Measurements from ENCODE around the gene NRXN2.

The NRXN2 gene

GRCh38 chr11:64758330-64759079 lies 35.5 kb upstream of the NRXN2 start:
- DNase-seq, result no peak

DNA sequence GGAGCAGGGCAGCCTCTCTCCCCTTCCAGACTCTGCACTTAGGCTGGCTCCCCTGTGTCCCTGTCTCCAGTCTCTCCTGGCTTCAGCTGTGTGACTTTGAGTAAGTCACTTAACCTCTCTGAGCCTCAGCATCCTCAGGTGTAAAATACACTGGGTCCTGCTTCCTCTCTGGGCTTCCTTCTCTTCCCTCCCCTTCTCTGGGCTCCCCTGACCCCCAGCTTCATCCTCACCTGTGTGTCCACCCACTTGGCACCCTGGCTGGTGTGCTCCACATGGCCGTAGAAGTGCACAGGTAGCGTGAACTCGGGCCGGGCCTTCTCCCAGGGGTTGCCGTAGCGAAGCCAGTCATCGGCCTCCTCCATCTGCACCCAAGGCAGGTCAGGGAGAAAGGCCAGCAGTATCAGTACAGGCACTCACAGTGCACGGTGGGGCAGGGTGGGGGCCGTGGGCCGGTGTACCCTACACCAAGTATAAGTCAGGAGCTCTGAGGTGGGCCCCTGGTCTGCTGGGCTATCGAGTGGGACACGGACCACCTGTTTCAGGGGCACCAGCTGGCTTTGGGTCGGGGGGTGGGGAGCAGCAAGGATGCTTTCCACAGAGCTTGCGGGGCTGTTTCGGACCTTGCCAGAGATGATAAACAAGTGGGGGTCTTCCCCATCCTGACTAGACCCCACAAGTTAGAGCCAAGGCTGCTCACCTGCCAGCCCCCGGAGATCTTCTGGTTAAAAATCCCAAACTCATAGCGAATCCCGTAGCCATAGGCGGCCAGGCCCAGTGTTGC lies 34.7 kb upstream of the NRXN2 start:
- DNase-seq, result no peak

DNA sequence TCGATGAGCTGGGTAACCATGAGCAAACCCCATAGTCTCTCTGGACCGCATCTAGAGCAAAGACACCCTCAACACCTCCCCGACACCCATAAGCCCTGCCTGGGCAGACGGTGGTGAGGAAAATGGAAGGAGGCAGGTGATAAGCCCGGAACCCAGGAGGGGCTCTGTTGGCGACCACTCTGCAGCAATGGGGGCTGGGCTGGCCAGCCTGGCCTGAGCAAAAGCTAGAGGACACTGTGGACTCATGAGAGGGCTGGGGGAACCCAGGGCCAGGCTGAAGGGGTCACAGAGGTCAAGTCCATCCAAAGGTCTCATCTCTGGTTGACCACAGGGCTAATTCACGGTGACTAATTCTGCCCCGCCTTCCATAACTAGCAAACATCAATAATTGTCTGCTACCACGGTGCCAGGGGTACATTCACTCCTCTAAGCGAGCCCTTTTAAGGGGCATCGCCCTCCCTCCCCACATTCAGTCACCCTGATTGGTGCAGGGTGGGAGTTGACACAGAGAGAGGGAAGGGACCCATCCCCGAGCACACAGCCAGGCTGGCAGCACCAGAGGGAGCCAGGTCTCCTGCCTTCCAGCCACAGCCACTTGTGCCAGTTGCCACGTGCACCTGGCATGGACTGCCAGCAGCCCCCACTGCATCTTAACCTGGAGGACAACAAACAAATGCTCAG lies 32.8 kb upstream of the NRXN2 start:
- DNase-seq, result no peak

DNA sequence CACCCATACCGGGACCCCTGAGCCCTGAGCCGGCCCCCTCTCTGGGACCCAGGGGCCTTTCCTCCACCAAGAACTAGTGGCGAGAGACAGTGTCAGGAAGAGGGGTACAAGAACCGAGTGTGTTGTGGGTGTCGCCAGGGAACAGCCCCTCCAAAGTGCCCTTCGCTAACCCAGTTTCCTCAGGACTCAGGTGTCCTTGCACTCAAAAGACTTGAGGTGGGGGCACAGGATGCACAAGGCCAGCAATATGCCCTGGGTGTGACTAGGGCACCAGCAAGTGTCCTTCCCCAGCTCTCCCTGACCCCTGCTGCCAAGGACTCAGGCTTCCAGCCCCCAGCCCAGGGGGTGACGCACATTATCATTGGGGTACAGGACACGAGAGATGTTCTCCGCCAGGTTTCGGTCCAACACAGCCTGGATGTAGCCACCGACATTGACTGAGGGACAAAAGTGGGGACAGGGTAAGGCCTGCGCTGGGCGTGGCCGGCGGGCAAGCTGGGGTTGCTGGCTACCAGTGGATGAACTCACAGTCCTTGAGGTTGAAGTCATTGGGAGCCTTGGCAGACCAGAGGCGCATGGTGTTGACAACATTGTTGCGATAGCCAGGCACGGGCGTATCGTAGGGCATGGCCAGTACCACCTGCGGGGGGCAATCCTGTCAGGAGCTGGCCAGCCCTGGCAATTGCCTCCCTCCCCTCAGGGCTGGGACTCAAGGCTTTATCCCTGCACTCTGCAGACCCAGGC lies 32.1 kb upstream of the NRXN2 start:
- no peak for DNase-seq

DNA sequence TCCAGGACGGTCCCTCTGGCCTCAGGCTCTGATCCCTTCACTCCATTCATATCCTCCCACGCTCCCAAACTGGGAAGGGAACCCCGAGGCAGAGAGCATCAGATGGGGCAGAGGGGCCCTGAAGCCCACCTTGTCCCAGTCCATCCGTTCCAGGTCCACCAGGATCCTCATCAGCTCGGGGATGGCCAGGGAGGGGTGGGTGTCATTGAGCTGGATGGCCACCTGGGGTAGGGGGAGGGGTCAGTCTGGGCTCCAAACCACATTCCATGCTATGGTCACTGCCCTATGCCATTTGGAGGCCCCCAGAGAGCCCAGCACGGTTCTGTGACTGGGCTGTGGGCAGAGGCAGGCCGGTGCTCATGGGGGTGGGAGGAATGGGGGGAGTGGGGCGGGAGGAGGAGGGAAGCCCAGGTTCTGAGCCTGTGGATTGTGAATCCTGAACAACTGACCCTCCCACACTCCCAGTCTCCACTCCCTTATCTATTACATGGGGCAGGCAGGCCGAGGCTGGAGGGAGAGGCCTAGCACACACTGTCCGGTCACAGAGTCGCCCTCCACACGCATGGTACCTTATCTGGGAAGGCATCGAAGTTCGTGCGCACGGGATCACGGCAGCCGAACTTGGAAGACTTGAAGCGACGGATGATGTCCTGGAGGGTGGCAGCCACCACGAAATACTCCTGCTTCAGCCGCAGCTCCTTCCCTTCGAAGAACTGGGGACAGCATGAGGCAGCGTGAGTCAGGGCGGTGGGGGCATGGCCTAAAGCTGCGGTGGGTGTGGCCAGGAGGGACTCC lies 31.3 kb upstream of the NRXN2 start:
- DNase-seq, result no peak

DNA sequence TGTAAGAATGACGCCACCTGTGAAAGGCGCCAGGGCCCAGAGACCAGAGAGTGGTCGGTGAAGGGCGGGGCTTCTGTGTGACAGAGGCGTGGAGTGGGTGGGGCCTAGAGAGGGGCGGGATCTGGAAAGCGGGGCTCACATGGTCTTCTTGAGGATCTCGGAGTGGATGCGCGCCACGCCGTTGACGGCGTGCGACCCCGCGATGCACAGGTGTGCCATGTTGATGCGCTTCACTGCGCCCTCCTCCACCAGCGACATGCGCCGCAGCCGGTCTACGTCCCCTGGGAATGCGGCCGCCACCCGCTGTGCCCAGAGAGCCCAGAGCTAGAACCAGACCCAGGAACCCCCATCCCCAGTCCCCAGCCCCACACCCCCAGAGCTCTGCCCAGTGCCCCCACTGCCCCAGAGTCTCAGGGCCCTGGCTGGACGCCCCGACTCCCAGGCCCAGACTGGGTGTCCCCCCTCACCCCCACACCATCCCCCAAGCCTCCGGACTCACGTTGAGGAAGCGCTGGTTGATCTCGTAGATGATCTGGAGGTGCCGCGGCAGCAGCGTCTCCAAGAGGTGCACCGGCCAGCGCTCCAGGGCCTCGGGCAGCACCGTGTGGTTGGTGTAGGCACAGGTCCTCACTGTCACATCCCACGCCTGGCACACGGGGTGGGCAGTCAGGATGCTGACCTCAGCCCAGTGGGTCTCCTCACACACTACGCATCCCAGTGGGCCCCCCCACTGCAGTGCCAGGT lies 30.6 kb upstream of the NRXN2 start:
- DNase-seq, result no peak

DNA sequence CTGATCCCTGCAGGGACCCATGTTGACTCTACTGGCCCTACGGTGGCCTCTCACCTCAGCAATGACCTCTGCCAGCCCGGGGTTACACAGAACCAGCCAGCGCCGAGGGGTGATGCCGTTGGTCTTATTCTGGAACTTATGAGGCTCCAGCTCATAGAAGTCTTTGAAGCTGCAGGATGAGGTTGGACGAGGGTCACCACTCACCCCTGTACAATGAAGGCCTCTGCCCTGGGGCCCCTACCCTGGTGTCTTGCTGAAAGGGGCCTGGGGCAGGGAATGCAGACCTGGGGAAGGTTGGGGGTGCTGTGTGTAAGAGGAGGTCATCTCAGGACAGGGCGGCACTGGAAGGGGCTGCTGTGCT lies 30.0 kb upstream of the NRXN2 start:
- DNase-seq, result no peak

DNA sequence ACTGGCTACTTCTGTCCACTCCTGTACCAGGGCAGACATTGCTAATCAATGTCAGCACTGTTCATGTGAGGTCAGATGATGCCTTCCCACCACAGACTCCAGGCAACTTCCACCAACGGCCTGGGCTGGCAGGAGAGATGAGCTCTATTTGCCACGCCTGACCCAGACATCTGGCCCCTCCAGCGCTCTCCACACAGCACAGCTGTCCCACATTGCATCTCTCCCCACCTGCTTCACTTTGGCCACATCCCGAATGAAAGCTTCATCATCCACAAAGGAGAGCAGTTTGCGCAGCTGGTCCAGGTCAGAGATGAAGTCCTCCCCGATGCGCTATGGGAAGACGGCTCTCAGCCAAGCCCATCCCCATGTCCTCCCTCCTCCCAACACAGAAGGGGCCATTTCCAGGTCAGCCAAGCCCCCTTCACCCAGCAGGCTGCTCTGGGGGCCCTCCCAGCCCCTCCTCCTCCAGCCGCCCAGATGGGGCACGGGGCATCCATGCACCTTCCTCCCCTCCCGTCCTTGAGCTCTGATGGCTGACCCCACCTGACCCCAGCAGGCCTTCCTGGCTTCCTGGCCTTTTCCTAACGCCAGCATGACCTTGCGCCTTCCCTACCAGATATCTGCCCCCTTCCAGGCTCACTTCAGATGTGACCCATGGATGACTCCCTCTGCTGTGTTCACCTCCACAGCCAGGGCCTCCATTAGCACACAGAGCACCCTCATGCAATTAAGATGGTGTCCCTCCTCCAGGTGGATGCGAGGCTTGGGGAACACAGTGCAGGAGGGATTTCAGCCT lies 29.4 kb upstream of the NRXN2 start:
- DNase-seq, result no peak

- DNase-seq, result no peak
Measured at GRCh38 chr11:64751580-64751979, 28.6 kb upstream of the NRXN2 start.

- no peak for DNase-seq
Measured at GRCh38 chr11:64751136-64751535, 28.1 kb upstream of the NRXN2 start.

- DNase-seq, result no peak
Measured at GRCh38 chr11:64750361-64751054, 27.5 kb upstream of the NRXN2 start.

GRCh38 chr11:64747961-64748665 lies 25.1 kb upstream of the NRXN2 start:
- no peak for DNase-seq

DNA sequence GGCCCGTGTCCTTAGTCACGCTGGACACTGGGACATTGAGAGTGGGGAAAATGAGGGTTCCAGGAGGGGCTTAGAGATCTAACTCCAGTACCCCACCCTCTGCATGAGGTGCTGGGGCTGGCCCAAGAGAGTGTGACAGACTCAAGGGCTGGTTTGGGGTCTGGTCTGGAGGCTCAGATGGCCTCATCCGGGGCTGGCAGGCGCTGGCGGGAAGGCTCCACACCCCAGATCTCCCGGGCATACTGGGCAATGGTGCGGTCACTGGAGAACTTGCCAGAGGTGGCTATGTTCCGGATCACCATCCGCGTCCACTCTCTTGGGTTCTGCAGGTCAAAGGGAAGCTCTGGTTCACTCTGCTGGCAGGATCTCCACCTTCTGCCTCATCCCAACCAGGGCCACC lies 23.5 kb upstream of the NRXN2 start:
- DNase-seq, result no peak

- no peak for DNase-seq
Measured at GRCh38 chr11:64745521-64746328, 22.7 kb upstream of the NRXN2 start.

- no peak for DNase-seq
Measured at GRCh38 chr11:64745189-64745520, 22.2 kb upstream of the NRXN2 start.

GRCh38 chr11:64744544-64745188 lies 21.7 kb upstream of the NRXN2 start:
- no peak for DNase-seq

DNA sequence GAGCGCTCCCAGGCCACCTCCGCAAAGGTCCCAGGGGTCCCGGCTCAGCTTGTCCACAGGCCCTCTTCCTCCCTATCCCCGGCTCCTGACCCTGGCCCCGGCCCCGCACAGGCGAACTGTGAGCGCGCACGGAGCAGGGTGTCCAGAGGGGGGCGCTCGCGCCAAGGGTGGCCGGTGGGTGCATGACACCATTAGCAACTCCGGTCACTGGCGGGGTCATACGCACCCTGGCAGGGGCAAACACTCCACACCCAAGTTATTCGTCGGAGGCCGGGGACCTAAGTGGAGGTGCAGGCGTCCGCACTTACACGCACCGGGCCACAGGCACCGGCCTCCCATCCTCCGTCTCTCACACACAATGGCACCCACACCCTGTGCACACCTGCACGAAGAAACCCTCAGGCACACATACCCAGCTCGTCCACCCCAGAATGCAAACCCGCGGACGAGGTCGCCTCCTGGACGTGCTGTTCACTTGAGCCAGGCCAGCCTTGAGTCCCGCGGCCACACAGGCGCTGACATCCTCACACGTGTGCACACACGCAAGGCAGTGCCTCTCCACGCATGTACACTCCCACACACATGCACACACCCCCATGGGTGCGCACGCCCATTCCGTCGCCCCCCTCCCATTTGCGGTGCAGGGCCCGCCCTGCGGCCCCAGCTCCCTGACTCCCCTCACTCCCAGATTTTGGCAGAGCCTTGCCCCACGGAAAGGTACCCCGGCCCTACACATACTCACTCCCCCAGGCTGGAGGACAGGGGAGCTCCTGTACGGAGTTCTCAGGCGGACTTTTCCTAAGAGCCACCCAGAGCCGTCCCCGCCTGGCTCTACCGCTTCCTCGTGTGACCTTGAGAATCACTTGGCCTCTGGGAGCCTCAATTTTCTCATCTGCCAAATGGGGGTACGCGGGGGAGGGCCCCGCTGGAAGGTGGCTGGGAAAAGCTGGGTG lies 20.9 kb upstream of the NRXN2 start, which contains the start of gene RASGRP2:
RASGRP2 (minus strand) TSS at position 552 of the 953 bp plus-strand sequence. CDS start 1,276 bp downstream, outside the sequence.
- DNase-seq, result no peak

Measured in DMS153 (cell line).